MCF 10A (cell line): ENCODE results near the gene PTPRN2. TPM values are rescaled to one million over a fixed set of nuclear protein-coding genes. Genes with fewer than 3 reads are reported as not detected.

ENCODE experiments used
- BruUV-seq: library from RNA; stranded (reverse); fragments of 400-500 nt; replicated peaks from 2 replicates; lab custom pipeline; 2021; lab: Mats Ljungman, UMichigan
- CTCF ChIA-PET: fragments of 300-600 bp; sonication (Branson Sonifier 250); formaldehyde crosslinking; extraction: SDS; loops from one replicate; lab custom pipeline; 2021; ENCODE audit warnings: antibody characterized with exemption, inconsistent platforms; lab: Yijun Ruan, JAX
- POLR2A ChIA-PET: fragments of 300-600, 350-650 bp; sonication (Branson Sonifier 250); formaldehyde crosslinking; extraction: SDS; loops from one replicate; lab custom pipeline; 2020; ENCODE audit warnings: antibody characterized with exemption, inconsistent platforms; lab: Yijun Ruan, JAX
- DNase-seq: peaks from one replicate; pipeline ENCODE4 v3.0.0-alpha.2; 2018; ENCODE audit not compliant: unreplicated experiment
- H3K27ac Mint-ChIP-seq: one replicate; pipeline ENCODE4 v1.8.0; 2022; ENCODE audit warnings: mild to moderate bottlenecking, low read depth, mixed read lengths; ENCODE audit not compliant: unreplicated experiment
- H3K27me3 Mint-ChIP-seq: one replicate; pipeline ENCODE4 v1.8.0; 2022; ENCODE audit warnings: mixed read lengths; ENCODE audit not compliant: insufficient read depth, unreplicated experiment
- H3K36me3 Mint-ChIP-seq: one replicate; pipeline ENCODE4 v1.8.0; 2022; ENCODE audit warnings: mild to moderate bottlenecking, moderate library complexity, mixed read lengths; ENCODE audit not compliant: insufficient read depth, unreplicated experiment
- H3K4me1 Mint-ChIP-seq: one replicate; pipeline ENCODE4 v1.8.0; 2022; ENCODE audit warnings: mixed read lengths; ENCODE audit not compliant: insufficient read depth, unreplicated experiment
- H3K4me3 Mint-ChIP-seq: one replicate; pipeline ENCODE4 v1.8.0; 2022; ENCODE audit warnings: mild to moderate bottlenecking, moderate library complexity, mixed read lengths; ENCODE audit not compliant: unreplicated experiment
- H3K9me3 Mint-ChIP-seq: one replicate; pipeline ENCODE4 v1.8.0; 2022; ENCODE audit warnings: mixed read lengths; ENCODE audit not compliant: unreplicated experiment
- CTCF ChIP-seq: fragments of 200-600 bp; IDR thresholded peaks from one replicate; pipeline ENCODE4 v1.8.0; 2022; ENCODE audit warnings: antibody characterized with exemption, mild to moderate bottlenecking; ENCODE audit not compliant: unreplicated experiment
- intact Hi-C: fragments of 100-400 bp; cut with micrococcal nuclease; formaldehyde crosslinking; loops from 2 replicates; pipeline ENCODE4 v1.14.1; 2022
- total RNA-seq: library from RNA; stranded (reverse); gene quantifications from 2 replicates; pipeline ENCODE4 v1.2.3, GENCODE V29; 2022

Gene PTPRN2
- total RNA-seq, 1 experiment from 2014 or later: 4.5 TPM

GRCh38 chr7:157789942-157790341 is 797.7 kb downstream of the PTPRN2 start:
- no TSS peak for BruUV-seq
- no peak for DNase-seq
- no peak for TF ChIP-seq CTCF
- no peaks in the 10 kb centered on the region for H3K27me3 Mint-ChIP-seq
- ChIA-PET CTCF (no interaction called here), POLR2A (no interaction called here)
- H3K4me3 Mint-ChIP-seq: no peak overlapping the region
- intact Hi-C loops: no loop called here
- H3K9me3 Mint-ChIP-seq: peaks cover 19% of the 10 kb centered on the region
- H3K36me3 Mint-ChIP-seq: no peaks in the 10 kb centered on the region
- no peaks in the 10 kb centered on the region for H3K4me1 Mint-ChIP-seq
- no peak overlapping the region for H3K27ac Mint-ChIP-seq

- POLR2A ChIA-PET: no interaction called here
- no peak overlapping the region for H3K27ac Mint-ChIP-seq
Measured at GRCh38 chr7:157789094-157789493, 798.5 kb downstream of the PTPRN2 start.

GRCh38 chr7:157788573-157788972 is 799.0 kb downstream of the PTPRN2 start:
- BruUV-seq: no TSS peak
- no peaks in the 10 kb centered on the region for H3K4me1 Mint-ChIP-seq
- intact Hi-C loops: no loop called here
- DNase-seq: no peak
- H3K27me3 Mint-ChIP-seq: no peaks in the 10 kb centered on the region
- no peak for TF ChIP-seq CTCF
- H3K4me3 Mint-ChIP-seq: no peak overlapping the region
- H3K27ac Mint-ChIP-seq: no peak overlapping the region
- ChIA-PET CTCF (interaction anchor here (0.5 kb wide), 1 partner anchor 810 kb away, joined by 4 read pairs; no protein-coding TSS in a partner anchor), POLR2A (no interaction called here)
- H3K36me3 Mint-ChIP-seq: no peaks in the 10 kb centered on the region
- peaks cover 13% of the 10 kb centered on the region for H3K9me3 Mint-ChIP-seq

More at GRCh38 chr7:157789094-157789493, 798.5 kb downstream of the PTPRN2 start:
- Mint-ChIP-seq H3K4me3 (no peak overlapping the region), H3K4me1 (no peaks in the 10 kb centered on the region), H3K9me3 (peaks cover 15% of the 10 kb centered on the region), H3K36me3 (no peaks in the 10 kb centered on the region), H3K27me3 (no peaks in the 10 kb centered on the region)
- BruUV-seq: no TSS peak
- no peak for TF ChIP-seq CTCF
- no peak for DNase-seq
- CTCF ChIA-PET: no interaction called here
- intact Hi-C loops: no loop called here

GRCh38 chr7:157787275-157787701 is 800.3 kb downstream of the PTPRN2 start:
- ChIA-PET POLR2A (no interaction called here), CTCF (no interaction called here)
- H3K4me3 Mint-ChIP-seq: no peak overlapping the region
- intact Hi-C loops: no loop called here
- no peaks in the 10 kb centered on the region for H3K4me1 Mint-ChIP-seq
- peaks cover 20% of the 10 kb centered on the region for H3K9me3 Mint-ChIP-seq
- H3K27me3 Mint-ChIP-seq: no peaks in the 10 kb centered on the region
- no peak for DNase-seq
- H3K36me3 Mint-ChIP-seq: no peaks in the 10 kb centered on the region
- no TSS peak for BruUV-seq
- no peak for TF ChIP-seq CTCF
- H3K27ac Mint-ChIP-seq: no peak overlapping the region
